Measurements from ENCODE around the gene ZNF292. TPM values are rescaled to one million over a fixed set of nuclear protein-coding genes. Genes with fewer than 3 reads are reported as not detected.

Gene ZNF292
- total and polyA plus RNA-seq, 10 of the 15 experiments (the other 5 are each of a cell fraction or from before 2014, with no cell fraction given) = 11.1 to 57.6 (median 30.6) TPM

- H3K9ac ChIP-seq (ENCODE audit: control insufficient read depth, insufficient read depth, low read length) = no peak overlapping the region
- no peak overlapping the region for H2AFZ ChIP-seq (ENCODE audit: control insufficient read depth, low read depth, low read length)
- ATAC-seq (no peak), FAIRE-seq (no peak), DNase-seq (ENCODE audit: low read depth, low spot score) (no peak)
- H3K79me2 ChIP-seq (ENCODE audit: control insufficient read depth, insufficient read depth, low read length) = no peaks in the 10 kb centered on the region; the same call in 1 of the 2 replicates
- H3K4me1 ChIP-seq (ENCODE audit: control insufficient read depth, insufficient read depth, low read length) = no peaks in the 10 kb centered on the region; the same call in 1 of the 2 replicates
- WGBS (ENCODE audit: insufficient coverage, insufficient replicate concordance, low lambda C conversion rate, missing lambda C conversion rate) = 100% methylated on average over 3 of the region's 3 CpGs
- TF ChIP-seq MEF2B (IDR thresholded peaks at IDR 0.05; ENCODE audit: partially characterized antibody, poor library complexity, severe bottlenecking) (no peak), YY1 (IDR thresholded peaks at IDR 0.05; ENCODE audit: low read depth, low read length) (no peak), WRNIP1 (IDR thresholded peaks at IDR 0.05; ENCODE audit: borderline replicate concordance, low read depth, low read length) (no peak), SMAD5 (IDR thresholded peaks at IDR 0.05; ENCODE audit: low read depth) (no peak), CREB1 (IDR thresholded peaks at IDR 0.05; ENCODE audit: low read depth) (no peak), SPI1 (IDR thresholded peaks at IDR 0.05; ENCODE audit: borderline replicate concordance, insufficient read depth, low read depth, low read length) (no peak), KLF5 (IDR thresholded peaks at IDR 0.05; ENCODE audit: partially characterized antibody) (no peak), ZNF217 (IDR thresholded peaks at IDR 0.05) (no peak), E2F4 (IDR thresholded peaks at IDR 0.05; ENCODE audit: low read depth, low read length) (no peak), ZNF622 (IDR thresholded peaks at IDR 0.05) (no peak), GATAD2B (conservative IDR thresholded peaks at IDR 0.05; ENCODE audit: low read depth) (no peak), CEBPB (IDR thresholded peaks at IDR 0.05; ENCODE audit: borderline replicate concordance in 1 of 2, low read depth in 2 of 2, low read length in 2 of 2) (no peak), IRF4 (IDR thresholded peaks at IDR 0.05; ENCODE audit: low read depth, low read length) (no peak)
- TF ChIP-seq, protein P1, sequence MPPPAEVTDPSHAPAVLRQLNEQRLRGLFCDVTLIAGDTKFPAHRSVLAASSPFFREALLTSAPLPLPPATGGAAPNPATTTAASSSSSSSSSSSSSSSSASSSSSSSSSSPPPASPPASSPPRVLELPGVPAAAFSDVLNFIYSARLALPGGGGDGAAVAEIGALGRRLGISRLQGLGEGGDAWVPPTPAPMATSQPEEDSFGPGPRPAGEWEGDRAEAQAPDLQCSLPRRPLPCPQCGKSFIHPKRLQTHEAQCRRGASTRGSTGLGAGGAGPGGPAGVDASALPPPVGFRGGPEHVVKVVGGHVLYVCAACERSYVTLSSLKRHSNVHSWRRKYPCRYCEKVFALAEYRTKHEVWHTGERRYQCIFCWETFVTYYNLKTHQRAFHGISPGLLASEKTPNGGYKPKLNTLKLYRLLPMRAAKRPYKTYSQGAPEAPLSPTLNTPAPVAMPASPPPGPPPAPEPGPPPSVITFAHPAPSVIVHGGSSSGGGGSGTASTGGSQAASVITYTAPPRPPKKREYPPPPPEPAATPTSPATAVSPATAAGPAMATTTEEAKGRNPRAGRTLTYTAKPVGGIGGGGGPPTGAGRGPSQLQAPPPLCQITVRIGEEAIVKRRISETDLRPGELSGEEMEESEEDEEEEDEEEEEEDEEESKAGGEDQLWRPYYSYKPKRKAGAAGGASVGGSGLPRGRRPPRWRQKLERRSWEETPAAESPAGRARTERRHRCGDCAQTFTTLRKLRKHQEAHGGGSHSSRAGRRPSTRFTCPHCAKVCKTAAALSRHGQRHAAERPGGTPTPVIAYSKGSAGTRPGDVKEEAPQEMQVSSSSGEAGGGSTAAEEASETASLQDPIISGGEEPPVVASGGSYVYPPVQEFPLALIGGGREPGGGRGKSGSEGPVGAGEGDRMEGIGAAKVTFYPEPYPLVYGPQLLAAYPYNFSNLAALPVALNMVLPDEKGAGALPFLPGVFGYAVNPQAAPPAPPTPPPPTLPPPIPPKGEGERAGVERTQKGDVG (CRISPR knock-in tag; IDR thresholded peaks at IDR 0.05) = no peak
- TF ChIP-seq, protein P2, sequence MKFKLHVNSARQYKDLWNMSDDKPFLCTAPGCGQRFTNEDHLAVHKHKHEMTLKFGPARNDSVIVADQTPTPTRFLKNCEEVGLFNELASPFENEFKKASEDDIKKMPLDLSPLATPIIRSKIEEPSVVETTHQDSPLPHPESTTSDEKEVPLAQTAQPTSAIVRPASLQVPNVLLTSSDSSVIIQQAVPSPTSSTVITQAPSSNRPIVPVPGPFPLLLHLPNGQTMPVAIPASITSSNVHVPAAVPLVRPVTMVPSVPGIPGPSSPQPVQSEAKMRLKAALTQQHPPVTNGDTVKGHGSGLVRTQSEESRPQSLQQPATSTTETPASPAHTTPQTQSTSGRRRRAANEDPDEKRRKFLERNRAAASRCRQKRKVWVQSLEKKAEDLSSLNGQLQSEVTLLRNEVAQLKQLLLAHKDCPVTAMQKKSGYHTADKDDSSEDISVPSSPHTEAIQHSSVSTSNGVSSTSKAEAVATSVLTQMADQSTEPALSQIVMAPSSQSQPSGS (IDR thresholded peaks at IDR 0.05; ENCODE audit: low read length) = no peak
- H3K9me3 ChIP-seq (replicated peaks; ENCODE audit: control insufficient read depth, insufficient read depth, low read length) = no peaks in the 10 kb centered on the region; the same call in 1 of the 3 replicates
- POLR2A ChIA-PET = interaction anchor here (0.6 kb wide), 1 partner anchor 107 kb away, joined by 3 read pairs; no protein-coding TSS in a partner anchor
- no TSS peak for BruUV-seq (replicated peaks)
- in situ Hi-C loops (cut with MboI) = no loop called here
- RAD21 ChIA-PET (ENCODE audit: unreplicated experiment) = no interaction called here
- no peaks in the 10 kb centered on the region for H3K27me3 ChIP-seq (replicated peaks in 1 of 2; ENCODE audit: control insufficient read depth in 2 of 2, insufficient read depth in 2 of 2, low read length in 1 of 2)
- intact Hi-C loops (cut with micrococcal nuclease; ENCODE audit: unreplicated experiment) = no loop called here
- CTCF ChIA-PET = interaction anchor here (1.4 to 1.6 kb wide), 4 partner anchors 9 to 191 kb away, joined by 3 to 4 read pairs (median 3); no protein-coding TSS in a partner anchor
- SMC1A ChIA-PET (ENCODE audit: uncharacterized antibody, unreplicated experiment) = interaction anchor here (0.8 to 1.6 kb wide), 2 partner anchors 26 to 98 kb away, joined by 3 to 5 read pairs; no protein-coding TSS in a partner anchor
- H3K36me3 ChIP-seq (ENCODE audit: control insufficient read depth in 2 of 2, insufficient read depth in 2 of 2, low read length in 1 of 2) = peaks cover 3 to 31% of the 10 kb centered on the region in 2 experiments
- no peak overlapping the region for H3K4me2 ChIP-seq (ENCODE audit: control insufficient read depth, insufficient read depth)
- H3K27ac ChIP-seq (ENCODE audit: control insufficient read depth, insufficient read depth) = no peak overlapping the region
- no peaks in the 10 kb centered on the region for H4K20me1 ChIP-seq (ENCODE audit: control insufficient read depth, insufficient read depth)
- H3K4me3 ChIP-seq = no peak overlapping the region
These were observed 101.7 kb downstream of the ZNF292 start for GRCh38 chr6:87257046-87257445.
